WTC11 (cell line): ENCODE results near the gene GIMAP8. TPM values are rescaled to one million over a fixed set of nuclear protein-coding genes. Genes with fewer than 3 reads are reported as not detected.

Experiments
- ATAC-seq: fragments of 200-7000 bp; cut with Tn5 transposase; 2 replicates; pipeline ENCODE4 v1.10.0; 2021; ENCODE audit warnings: mild to moderate bottlenecking, moderate library complexity
- CTCF ChIA-PET: fragments of 300-600 bp; sonication (Branson Sonifier 250); formaldehyde crosslinking; loops from one replicate; lab custom pipeline; 2021; ENCODE audit warnings: antibody characterized with exemption; lab: Charles Lee
- POLR2A ChIA-PET: fragments of 350-600 bp; sonication (Branson Sonifier 250); formaldehyde crosslinking; loops from one replicate; lab custom pipeline; 2021; ENCODE audit warnings: antibody characterized with exemption; lab: Charles Lee
- DNase-seq: peaks from one replicate; pipeline ENCODE4 v3.0.0; 2021; ENCODE audit warnings: low spot score
- H3K27ac Mint-ChIP-seq: 2 replicates; pipeline ENCODE4 v1.8.0; 2021; ENCODE audit warnings: mixed read lengths
- H3K27me3 Mint-ChIP-seq: 2 replicates; pipeline ENCODE4 v1.8.0; 2021; ENCODE audit warnings: low read depth, mild to moderate bottlenecking, moderate library complexity, mixed read lengths
- H3K36me3 Mint-ChIP-seq: 2 replicates; pipeline ENCODE4 v1.8.0; 2021; ENCODE audit warnings: mixed read lengths
- H3K4me1 Mint-ChIP-seq: 2 replicates; pipeline ENCODE4 v1.8.0; 2022; ENCODE audit warnings: mixed read lengths
- H3K4me3 Mint-ChIP-seq: 2 replicates; pipeline ENCODE4 v1.8.0; 2021; ENCODE audit warnings: mild to moderate bottlenecking, moderate library complexity, mixed read lengths
- H3K9me3 Mint-ChIP-seq: 2 replicates; pipeline ENCODE4 v1.8.0; 2021; ENCODE audit warnings: mixed read lengths
- ETV6 ChIP-seq: sonication (generic); formaldehyde crosslinking; IDR thresholded peaks from 2 replicates; pipeline ENCODE4 v1.8.1; 2022; ENCODE audit warnings: mild to moderate bottlenecking, missing genetic modification reagents
- FOXK1 ChIP-seq: sonication (generic); formaldehyde crosslinking; IDR thresholded peaks from 2 replicates; pipeline ENCODE4 v1.8.0; 2022; ENCODE audit warnings: mild to moderate bottlenecking, moderate library complexity, missing genetic modification reagents
- GABPB1 ChIP-seq: sonication (generic); formaldehyde crosslinking; IDR thresholded peaks from 2 replicates; pipeline ENCODE4 v1.8.1; 2023; ENCODE audit warnings: mild to moderate bottlenecking, missing genetic modification reagents
- HMGA2 ChIP-seq: fragments of 250-450 bp; sonication (Bioruptor Pico); IDR thresholded peaks from 2 replicates; pipeline ENCODE4 v1.4.0; 2021; ENCODE audit warnings: mild to moderate bottlenecking, moderate library complexity
- MXD4 ChIP-seq: fragments of 250-450 bp; sonication (Bioruptor Pico); IDR thresholded peaks from 2 replicates; pipeline ENCODE4 v1.8.0; 2021; ENCODE audit warnings: mild to moderate bottlenecking, moderate library complexity, borderline replicate concordance
- TCF7 ChIP-seq: sonication (generic); formaldehyde crosslinking; IDR thresholded peaks from 2 replicates; pipeline ENCODE4 v1.8.0; 2022; ENCODE audit warnings: mild to moderate bottlenecking, low read depth, missing genetic modification reagents, moderate library complexity
- TEAD1 ChIP-seq: sonication (generic); formaldehyde crosslinking; IDR thresholded peaks from 2 replicates; pipeline ENCODE4 v1.8.0; 2022; ENCODE audit warnings: mild to moderate bottlenecking, missing genetic modification reagents
- TEAD4 ChIP-seq: sonication (generic); formaldehyde crosslinking; IDR thresholded peaks from 2 replicates; pipeline ENCODE4 v1.8.0; 2022; ENCODE audit warnings: mild to moderate bottlenecking, missing genetic modification reagents
- ZNF317 ChIP-seq: sonication (generic); formaldehyde crosslinking; IDR thresholded peaks from 2 replicates; pipeline ENCODE4 v1.8.1; 2023; ENCODE audit warnings: low read depth, mild to moderate bottlenecking, moderate library complexity, missing genetic modification reagents, borderline replicate concordance
- ZNF423 ChIP-seq: fragments of 250-450 bp; sonication (Bioruptor Pico); IDR thresholded peaks from 2 replicates; pipeline ENCODE4 v2.1.2; 2022; ENCODE audit warnings: mild to moderate bottlenecking, moderate library complexity
- total RNA-seq: library from RNA; stranded (reverse); gene quantifications from 3 replicates; pipeline ENCODE4 v1.2.3, GENCODE V29; 2021
- TF ChIP-seq, protein P1 (sequence below): fragments of 250-450 bp; sonication (Bioruptor Pico); IDR thresholded peaks from 2 replicates; pipeline ENCODE4 v1.9.0; 2021; ENCODE audit warnings: mild to moderate bottlenecking
- TF ChIP-seq, protein P2 (sequence below): sonication (generic); formaldehyde crosslinking; IDR thresholded peaks from 2 replicates; pipeline ENCODE4 v1.8.0; 2022; ENCODE audit warnings: mild to moderate bottlenecking, missing genetic modification reagents
- TF ChIP-seq, protein P3 (sequence below): fragments of 250-450 bp; sonication (Bioruptor Pico); IDR thresholded peaks from 2 replicates; pipeline ENCODE4 v2.1.2; 2022; ENCODE audit warnings: mild to moderate bottlenecking, moderate library complexity
- TF ChIP-seq, protein P4 (sequence below): sonication (generic); formaldehyde crosslinking; IDR thresholded peaks from 2 replicates; pipeline ENCODE4 v1.8.1; 2023; ENCODE audit warnings: mild to moderate bottlenecking, missing genetic modification reagents, borderline replicate concordance
- TF ChIP-seq, protein P5 (sequence below): sonication (generic); formaldehyde crosslinking; conservative IDR thresholded peaks from 2 replicates; pipeline ENCODE4 v1.8.1; 2023; ENCODE audit warnings: mild to moderate bottlenecking, low read depth, missing genetic modification reagents, moderate library complexity

The GIMAP8 gene
- total RNA-seq, 1 experiment from 2014 or later: 0.09 TPM

DNA sequence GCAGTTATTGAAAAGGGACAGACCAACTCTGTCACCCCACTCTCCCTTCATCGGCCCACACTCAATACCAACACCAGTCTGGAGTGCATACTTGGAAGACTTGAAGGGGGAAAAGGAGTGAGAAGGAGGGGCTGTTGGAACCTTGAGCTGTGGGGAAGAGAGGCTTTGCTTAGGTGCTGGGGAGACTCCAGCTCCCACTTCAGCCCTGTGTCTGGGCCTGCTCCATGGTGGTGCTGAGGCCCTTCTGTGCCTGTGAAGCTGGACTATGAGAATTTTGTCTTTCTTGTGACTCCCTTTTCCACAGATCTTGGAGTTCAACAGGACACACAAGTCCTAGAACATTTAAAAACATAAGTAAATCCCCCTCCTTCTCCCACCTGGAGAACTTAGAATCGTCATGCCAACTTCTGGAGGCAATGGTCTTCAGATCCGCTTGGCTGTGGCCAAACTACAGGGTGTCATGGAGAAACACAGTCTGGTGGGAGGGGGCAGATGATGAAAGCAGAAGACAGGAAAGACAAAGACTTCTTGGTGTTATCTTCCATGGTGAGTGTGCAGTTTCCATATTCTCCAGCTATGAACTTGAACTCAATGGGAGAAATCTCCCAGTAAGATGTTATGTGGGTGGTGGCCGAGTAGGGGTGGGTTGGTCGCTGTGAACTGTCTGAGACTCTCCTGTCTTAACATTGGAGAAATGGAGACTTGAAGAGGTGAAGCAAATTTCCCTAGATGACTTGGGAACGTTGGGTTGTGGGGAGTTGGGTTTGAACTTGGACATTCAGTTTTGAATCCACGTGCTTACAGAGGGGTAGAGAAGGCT lies 18.4 kb upstream of the GIMAP8 start (continued):
- TF ChIP-seq, protein P1, sequence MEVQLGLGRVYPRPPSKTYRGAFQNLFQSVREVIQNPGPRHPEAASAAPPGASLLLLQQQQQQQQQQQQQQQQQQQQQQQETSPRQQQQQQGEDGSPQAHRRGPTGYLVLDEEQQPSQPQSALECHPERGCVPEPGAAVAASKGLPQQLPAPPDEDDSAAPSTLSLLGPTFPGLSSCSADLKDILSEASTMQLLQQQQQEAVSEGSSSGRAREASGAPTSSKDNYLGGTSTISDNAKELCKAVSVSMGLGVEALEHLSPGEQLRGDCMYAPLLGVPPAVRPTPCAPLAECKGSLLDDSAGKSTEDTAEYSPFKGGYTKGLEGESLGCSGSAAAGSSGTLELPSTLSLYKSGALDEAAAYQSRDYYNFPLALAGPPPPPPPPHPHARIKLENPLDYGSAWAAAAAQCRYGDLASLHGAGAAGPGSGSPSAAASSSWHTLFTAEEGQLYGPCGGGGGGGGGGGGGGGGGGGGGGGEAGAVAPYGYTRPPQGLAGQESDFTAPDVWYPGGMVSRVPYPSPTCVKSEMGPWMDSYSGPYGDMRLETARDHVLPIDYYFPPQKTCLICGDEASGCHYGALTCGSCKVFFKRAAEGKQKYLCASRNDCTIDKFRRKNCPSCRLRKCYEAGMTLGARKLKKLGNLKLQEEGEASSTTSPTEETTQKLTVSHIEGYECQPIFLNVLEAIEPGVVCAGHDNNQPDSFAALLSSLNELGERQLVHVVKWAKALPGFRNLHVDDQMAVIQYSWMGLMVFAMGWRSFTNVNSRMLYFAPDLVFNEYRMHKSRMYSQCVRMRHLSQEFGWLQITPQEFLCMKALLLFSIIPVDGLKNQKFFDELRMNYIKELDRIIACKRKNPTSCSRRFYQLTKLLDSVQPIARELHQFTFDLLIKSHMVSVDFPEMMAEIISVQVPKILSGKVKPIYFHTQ (CRISPR knock-in tag): no peak
- TF ChIP-seq, all 79 proteins: peak for 0

DNA sequence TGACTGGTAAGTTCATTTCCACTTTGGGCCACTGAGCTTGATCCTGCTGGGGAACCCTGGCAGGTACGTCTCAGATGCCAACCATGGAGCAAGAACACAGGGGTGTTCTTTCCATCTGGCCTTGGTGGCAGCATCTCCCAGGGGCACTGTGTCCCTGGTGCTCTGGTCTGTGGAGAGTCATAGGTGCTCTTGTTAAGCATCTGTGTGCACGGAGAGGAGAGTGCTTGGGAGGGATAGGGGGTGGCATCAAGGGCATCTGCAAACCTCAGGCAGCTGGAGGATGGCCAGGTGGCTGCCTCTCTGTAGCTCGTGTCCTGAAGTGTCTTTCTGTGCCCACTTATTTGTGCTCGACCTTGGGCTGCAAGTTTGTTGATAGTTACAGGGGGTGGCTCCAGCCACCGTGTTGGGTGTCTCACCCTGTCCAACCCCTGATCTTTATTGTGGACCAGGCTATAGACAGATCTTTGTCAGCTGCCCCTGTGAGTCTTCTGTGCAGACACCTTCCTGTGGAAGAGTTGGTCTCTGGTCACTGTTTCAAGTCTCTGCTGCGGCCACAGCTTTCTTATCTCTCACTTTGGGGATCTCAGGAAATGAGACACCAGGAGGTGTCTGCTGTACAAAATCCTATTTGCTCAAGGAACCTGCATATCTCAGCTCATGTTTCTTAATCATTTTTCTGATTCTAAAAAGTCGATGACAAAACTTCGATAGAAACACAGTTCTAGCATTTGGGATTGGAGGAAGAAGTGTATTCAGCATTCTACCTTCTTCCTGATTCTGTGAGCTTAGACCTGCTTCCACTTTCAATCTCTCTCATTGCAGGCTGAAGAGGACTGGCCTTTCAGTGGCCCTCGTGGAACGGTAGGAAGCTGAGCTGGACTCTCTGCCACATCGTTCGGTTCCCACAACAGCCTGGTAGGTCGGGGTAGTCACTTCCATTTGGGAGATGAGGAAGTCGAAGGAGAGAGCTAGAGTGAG lies 17.2 kb upstream of the GIMAP8 start:
- H3K4me3 Mint-ChIP-seq: no peak overlapping the region
- no peak for ATAC-seq
- peaks cover 9% of the 10 kb centered on the region for H3K9me3 Mint-ChIP-seq
- H3K27me3 Mint-ChIP-seq: peaks cover 15% of the 10 kb centered on the region
- TF ChIP-seq, protein P2, sequence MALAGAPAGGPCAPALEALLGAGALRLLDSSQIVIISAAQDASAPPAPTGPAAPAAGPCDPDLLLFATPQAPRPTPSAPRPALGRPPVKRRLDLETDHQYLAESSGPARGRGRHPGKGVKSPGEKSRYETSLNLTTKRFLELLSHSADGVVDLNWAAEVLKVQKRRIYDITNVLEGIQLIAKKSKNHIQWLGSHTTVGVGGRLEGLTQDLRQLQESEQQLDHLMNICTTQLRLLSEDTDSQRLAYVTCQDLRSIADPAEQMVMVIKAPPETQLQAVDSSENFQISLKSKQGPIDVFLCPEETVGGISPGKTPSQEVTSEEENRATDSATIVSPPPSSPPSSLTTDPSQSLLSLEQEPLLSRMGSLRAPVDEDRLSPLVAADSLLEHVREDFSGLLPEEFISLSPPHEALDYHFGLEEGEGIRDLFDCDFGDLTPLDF (CRISPR knock-in tag): no peak
- TF ChIP-seq TEAD4 (no peak), GABPB1 (CRISPR knock-in tag) (no peak), TEAD1 (no peak), ETV6 (no peak), ZNF423 (CRISPR knock-in tag) (no peak), HMGA2 (CRISPR knock-in tag) (no peak), ZNF317 (no peak)
- TF ChIP-seq, protein P3, sequence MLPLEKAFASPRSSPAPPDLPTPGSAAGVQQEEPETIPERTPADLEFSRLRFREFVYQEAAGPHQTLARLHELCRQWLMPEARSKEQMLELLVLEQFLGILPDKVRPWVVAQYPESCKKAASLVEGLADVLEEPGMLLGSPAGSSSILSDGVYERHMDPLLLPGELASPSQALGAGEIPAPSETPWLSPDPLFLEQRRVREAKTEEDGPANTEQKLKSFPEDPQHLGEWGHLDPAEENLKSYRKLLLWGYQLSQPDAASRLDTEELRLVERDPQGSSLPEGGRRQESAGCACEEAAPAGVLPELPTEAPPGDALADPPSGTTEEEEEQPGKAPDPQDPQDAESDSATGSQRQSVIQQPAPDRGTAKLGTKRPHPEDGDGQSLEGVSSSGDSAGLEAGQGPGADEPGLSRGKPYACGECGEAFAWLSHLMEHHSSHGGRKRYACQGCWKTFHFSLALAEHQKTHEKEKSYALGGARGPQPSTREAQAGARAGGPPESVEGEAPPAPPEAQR (CRISPR knock-in tag): no peak
- TF ChIP-seq, protein P4, sequence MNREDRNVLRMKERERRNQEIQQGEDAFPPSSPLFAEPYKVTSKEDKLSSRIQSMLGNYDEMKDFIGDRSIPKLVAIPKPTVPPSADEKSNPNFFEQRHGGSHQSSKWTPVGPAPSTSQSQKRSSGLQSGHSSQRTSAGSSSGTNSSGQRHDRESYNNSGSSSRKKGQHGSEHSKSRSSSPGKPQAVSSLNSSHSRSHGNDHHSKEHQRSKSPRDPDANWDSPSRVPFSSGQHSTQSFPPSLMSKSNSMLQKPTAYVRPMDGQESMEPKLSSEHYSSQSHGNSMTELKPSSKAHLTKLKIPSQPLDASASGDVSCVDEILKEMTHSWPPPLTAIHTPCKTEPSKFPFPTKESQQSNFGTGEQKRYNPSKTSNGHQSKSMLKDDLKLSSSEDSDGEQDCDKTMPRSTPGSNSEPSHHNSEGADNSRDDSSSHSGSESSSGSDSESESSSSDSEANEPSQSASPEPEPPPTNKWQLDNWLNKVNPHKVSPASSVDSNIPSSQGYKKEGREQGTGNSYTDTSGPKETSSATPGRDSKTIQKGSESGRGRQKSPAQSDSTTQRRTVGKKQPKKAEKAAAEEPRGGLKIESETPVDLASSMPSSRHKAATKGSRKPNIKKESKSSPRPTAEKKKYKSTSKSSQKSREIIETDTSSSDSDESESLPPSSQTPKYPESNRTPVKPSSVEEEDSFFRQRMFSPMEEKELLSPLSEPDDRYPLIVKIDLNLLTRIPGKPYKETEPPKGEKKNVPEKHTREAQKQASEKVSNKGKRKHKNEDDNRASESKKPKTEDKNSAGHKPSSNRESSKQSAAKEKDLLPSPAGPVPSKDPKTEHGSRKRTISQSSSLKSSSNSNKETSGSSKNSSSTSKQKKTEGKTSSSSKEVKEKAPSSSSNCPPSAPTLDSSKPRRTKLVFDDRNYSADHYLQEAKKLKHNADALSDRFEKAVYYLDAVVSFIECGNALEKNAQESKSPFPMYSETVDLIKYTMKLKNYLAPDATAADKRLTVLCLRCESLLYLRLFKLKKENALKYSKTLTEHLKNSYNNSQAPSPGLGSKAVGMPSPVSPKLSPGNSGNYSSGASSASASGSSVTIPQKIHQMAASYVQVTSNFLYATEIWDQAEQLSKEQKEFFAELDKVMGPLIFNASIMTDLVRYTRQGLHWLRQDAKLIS: no peak
- DNase-seq: no peak
- H3K36me3 Mint-ChIP-seq: no peaks in the 10 kb centered on the region; the same call in 1 of the 2 replicates
- CTCF ChIA-PET: no interaction called here
- no peak overlapping the region for H3K27ac Mint-ChIP-seq
- POLR2A ChIA-PET: no interaction called here
- H3K4me1 Mint-ChIP-seq: peaks cover 16% of the 10 kb centered on the region

DNA sequence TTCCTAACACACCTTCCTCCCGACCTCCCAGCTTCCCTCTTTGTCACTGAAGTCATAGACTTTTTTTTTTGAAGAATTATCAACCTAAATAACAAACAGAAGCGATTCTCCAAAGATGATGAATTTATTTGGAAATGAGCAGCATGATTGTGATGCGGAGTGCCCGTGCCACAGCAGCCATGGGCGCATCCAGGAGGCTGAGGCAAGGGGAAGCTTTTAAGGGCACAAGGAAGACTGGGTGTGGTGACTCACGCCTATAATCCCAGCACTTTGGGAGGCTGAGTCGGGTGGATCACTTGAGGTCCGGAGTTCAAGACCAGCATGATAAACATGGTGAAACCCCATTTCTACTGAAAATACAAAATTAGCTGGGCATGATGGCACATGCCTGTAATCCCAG lies 16.2 kb upstream of the GIMAP8 start:
- Mint-ChIP-seq H3K4me3 (no peak overlapping the region), H3K4me1 (peaks cover 5% of the 10 kb centered on the region), H3K27me3 (peaks cover 13% of the 10 kb centered on the region), H3K9me3 (peaks cover 9% of the 10 kb centered on the region), H3K27ac (no peak overlapping the region), H3K36me3 (no peaks in the 10 kb centered on the region; the same call in 1 of the 2 replicates)
- POLR2A ChIA-PET: no interaction called here
- CTCF ChIA-PET: no interaction called here
- no peak for DNase-seq
- no peak for ATAC-seq
- TF ChIP-seq, protein P5, sequence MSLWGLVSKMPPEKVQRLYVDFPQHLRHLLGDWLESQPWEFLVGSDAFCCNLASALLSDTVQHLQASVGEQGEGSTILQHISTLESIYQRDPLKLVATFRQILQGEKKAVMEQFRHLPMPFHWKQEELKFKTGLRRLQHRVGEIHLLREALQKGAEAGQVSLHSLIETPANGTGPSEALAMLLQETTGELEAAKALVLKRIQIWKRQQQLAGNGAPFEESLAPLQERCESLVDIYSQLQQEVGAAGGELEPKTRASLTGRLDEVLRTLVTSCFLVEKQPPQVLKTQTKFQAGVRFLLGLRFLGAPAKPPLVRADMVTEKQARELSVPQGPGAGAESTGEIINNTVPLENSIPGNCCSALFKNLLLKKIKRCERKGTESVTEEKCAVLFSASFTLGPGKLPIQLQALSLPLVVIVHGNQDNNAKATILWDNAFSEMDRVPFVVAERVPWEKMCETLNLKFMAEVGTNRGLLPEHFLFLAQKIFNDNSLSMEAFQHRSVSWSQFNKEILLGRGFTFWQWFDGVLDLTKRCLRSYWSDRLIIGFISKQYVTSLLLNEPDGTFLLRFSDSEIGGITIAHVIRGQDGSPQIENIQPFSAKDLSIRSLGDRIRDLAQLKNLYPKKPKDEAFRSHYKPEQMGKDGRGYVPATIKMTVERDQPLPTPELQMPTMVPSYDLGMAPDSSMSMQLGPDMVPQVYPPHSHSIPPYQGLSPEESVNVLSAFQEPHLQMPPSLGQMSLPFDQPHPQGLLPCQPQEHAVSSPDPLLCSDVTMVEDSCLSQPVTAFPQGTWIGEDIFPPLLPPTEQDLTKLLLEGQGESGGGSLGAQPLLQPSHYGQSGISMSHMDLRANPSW (CRISPR knock-in tag): no peak
- no peak for TF ChIP-seq TEAD4
- no peak for TF ChIP-seq MXD4 (CRISPR knock-in tag)
- no peak for TF ChIP-seq FOXK1 (CRISPR knock-in tag)
- no peak for TF ChIP-seq ZNF317
- no peak for TF ChIP-seq TCF7 (CRISPR knock-in tag)
- TF ChIP-seq, protein P1 (CRISPR knock-in tag): no peak
